Stimulated activated CD8-positive, alpha-beta memory T cell treated with anti-CD3 and anti-CD28 coated beads, Interleukin-12 subunit alpha, Interleukin-12 subunit beta, amount 100 ng/mL, for 1 hour (primary cell): ENCODE data around the gene OSBPL7.

Experiments
- DNase-seq: peaks from one replicate; pipeline ENCODE4 v3.0.0-alpha.2; 2020; ENCODE audit warnings: low read depth

OSBPL7 gene

GRCh38 chr17:47823519-47823918 lies 1.9 kb upstream of the OSBPL7 start:
- DNase-seq: no peak

DNA sequence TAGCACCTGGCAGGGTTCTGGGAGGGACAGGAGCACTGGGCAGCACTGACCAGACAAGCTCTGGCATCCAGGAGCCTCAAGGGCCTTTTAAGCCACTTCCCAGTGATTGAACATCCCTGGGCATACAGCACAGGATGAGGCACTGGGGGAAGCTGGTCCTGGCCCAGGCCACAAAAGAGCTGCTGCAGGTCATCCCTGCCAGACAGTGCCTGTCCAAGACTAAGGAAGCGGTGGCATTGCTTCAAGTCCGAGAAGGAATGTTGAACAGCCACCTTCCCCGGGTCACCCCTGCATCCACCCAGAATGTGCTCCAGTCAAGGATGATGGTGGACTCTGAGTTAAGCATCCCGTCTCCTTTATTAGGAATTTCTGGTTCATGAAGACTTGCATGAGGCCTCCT lies 1.2 kb upstream of the OSBPL7 start:
- no peak for DNase-seq

GRCh38 chr17:47821031-47821423 lies 567 bp downstream of the OSBPL7 start:
- no peak for DNase-seq

GRCh38 chr17:47820033-47820789 lies 1.4 kb downstream of the OSBPL7 start:
- DNase-seq: no peak

DNA sequence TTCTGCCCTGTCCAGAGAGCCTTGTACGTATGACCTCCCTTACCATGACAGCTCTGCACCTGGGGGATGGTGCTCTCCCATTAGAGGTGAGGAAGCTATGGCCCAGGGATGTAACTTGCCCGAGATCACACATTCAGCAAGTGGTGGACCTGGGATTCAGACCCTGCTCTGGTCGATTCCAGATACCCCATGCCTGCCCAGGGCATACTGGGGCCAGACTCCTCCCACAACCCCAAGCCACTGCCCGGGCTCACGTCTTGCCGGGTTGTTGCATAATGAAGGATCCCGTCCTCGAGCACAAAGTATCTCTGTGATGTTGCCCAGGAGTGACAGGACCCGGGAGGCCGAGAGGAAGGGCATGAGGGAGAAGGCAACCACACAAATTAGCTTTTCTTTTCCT lies 2.1 kb downstream of the OSBPL7 start:
- DNase-seq: no peak

- no peak for DNase-seq
These were observed 3.4 kb downstream of the OSBPL7 start for GRCh38 chr17:47818002-47818695.

DNA sequence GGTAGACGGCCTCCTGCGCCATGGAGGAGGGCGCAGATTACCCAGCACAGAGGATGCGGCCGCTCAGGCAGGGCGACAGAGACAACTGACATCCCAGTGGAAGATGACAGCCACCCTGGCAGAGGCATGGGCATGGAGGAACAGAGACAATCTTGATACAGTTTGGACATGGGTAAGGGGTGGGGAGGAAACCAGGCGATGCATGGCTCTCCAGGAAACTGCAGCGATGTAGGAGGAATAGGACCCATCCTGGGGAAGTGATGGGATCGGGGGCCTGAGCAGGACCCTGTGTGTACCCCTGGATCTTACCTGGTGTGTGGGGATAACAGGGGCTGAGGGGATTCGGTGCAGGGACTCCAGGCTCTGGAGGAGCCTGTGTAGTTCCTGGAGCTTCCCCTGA lies 4.6 kb downstream of the OSBPL7 start:
- DNase-seq: no peak

DNA sequence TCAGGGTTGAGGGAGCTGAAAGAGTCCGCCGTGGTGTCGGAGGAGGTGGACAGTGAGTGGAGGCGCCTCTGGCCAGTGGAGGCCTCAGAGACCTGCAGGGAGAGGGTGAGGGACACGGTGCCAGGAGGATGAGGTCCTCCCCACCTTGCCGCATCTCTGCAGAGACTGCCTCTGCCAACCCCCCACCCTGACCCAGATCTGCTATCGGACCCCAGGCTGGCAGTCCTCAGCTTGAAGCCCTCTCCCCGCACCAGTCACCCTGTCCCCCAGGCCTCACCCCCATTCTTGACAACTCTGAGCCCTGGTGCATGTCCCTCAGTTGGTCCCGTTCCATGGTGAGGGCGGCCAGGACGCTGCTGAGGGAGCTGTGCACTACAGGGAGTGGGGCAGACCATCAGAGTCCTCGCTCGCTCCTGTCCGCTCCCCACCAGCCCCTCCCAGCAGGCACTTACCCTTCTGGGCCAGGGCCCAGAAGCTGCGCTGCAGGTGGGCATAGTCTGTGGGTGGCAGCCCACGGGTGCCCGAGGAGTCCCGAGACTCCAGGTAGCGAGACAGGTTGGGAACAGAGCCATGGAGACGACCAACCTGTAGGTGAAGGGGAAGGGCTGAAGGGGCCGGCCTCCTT lies 5.4 kb downstream of the OSBPL7 start:
- DNase-seq: no peak

- DNase-seq: no peak
These were observed 6.3 kb downstream of the OSBPL7 start for GRCh38 chr17:47815106-47815918.

GRCh38 chr17:47813512-47814031 lies 8.0 kb downstream of the OSBPL7 start:
- DNase-seq: no peak

- no peak for DNase-seq
These were observed 8.5 kb downstream of the OSBPL7 start for GRCh38 chr17:47813077-47813476.

GRCh38 chr17:47812146-47812920 lies 9.3 kb downstream of the OSBPL7 start:
- DNase-seq: no peak

GRCh38 chr17:47811709-47812108 lies 9.9 kb downstream of the OSBPL7 start:
- DNase-seq: no peak

DNA sequence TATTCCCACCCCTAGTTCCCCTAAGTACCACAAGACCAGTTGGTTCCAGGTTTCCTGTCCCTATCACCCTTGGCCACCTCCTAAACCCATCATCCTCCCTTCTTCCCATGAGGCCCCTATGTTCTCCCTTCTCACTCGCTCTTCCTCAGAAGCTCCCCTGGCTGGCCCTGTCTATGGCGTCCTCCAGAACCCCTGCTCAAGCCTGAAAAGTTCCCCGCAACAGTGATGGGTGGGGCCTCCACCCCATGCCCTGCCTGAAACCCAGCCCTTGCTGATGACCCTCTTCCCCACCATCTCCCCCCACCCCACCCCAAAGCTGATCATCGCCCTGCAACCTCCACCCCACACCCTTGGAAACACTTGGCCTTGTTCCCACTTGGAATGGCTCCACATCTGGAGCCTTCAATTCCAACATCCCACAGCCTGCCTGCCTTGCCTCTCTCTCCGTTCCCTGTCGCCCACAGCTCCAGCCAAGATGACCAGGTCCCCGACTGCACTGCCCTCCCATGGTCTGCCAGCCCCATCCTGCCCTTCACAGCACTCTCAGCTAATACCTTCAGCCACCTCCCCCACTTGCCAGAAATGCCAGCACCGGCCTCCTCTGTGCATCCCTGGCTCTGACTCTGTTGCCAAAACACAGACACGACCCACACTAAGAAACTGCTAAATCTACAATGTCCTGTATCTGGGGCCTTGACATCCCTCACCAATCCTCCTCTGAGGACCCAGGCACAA lies 10.5 kb downstream of the OSBPL7 start:
- DNase-seq: no peak

- no peak for DNase-seq
These were observed 11.3 kb downstream of the OSBPL7 start for GRCh38 chr17:47810200-47810821.

- DNase-seq: no peak
These were observed 12.6 kb downstream of the OSBPL7 start for GRCh38 chr17:47808830-47809480.

GRCh38 chr17:47808036-47808829 lies 13.4 kb downstream of the OSBPL7 start:
- DNase-seq: no peak

DNA sequence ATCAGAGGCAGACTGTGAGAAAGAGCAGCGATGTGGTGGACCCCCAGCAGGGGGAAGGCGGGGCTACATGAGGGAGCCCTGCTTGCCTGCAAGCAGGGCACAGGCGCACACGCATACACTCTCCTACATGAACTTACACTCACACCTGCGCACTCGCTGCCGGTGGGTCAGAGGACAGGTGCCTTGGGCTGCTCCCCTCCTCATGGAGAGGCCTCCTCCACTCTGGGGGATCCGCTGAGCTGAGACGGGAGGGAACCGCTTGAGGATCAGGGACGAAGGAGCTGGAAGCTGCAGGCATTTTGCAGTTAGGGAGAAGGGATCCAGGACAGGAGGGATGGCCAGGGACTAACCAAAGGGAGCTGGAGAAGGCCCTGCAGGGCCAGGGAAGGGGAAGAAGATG lies 14.2 kb downstream of the OSBPL7 start:
- no peak for DNase-seq

DNA sequence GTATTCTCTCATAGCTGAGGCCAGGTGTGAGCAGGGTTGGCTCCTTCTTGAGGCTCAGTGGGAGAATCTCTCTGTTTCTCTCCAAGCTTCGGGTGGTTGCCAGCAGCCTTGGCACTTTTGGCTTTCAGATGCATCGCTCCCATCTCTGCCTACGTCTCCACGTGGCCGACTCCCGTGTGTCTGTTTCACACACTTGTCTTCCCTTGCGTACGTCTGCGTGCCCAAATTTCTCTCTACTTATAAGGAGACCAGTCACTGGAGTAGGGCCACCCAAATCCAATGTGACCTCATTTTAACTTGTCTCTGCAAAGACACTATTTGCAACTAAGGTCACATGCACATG lies 14.7 kb downstream of the OSBPL7 start:
- DNase-seq: no peak
